HCT116 (cell line): ENCODE results near the gene CNMD. TPM values are rescaled to one million over a fixed set of nuclear protein-coding genes. Genes with fewer than 3 reads are reported as not detected.

Source experiments
- ATAC-seq: fragments of 200-7000 bp; cut with Tn5 transposase; 2 replicates; pipeline ENCODE4 v1.9.1; 2020; ENCODE audit warnings: mild to moderate bottlenecking, moderate library complexity
- BruUV-seq: library from RNA; stranded (reverse); fragments of 400-500 nt; replicated peaks from 2 replicates; lab custom pipeline; 2021; lab: Mats Ljungman, UMichigan
- CTCF ChIA-PET: fragments of 300-600 bp; sonication (Branson Sonifier 250); formaldehyde crosslinking; loops from one replicate; lab custom pipeline; 2021; ENCODE audit warnings: antibody characterized with exemption; lab: Charles Lee
- POLR2A ChIA-PET: fragments of 300-600, 350-600 bp; sonication (Branson Sonifier 250); formaldehyde crosslinking; loops from one replicate; lab custom pipeline; 2021; ENCODE audit warnings: antibody characterized with exemption; lab: Charles Lee
- RAD21 ChIA-PET, 2 experiments: fragments of 300-600 bp; sonication (Branson Sonifier 250); formaldehyde crosslinking; loops; one replicate each; lab custom pipeline; 2023; ENCODE audit warnings: low total read pairs in 2 of 2; ENCODE audit not compliant: uncharacterized antibody in 2 of 2, unreplicated experiment in 2 of 2, low non-redundant PET in 1 of 2; lab: Charles Lee
- DNase-seq: peaks from one replicate; pipeline ENCODE4 v3.0.0-alpha.2; 2010; ENCODE audit warnings: low read depth, low spot score
- H2AFZ ChIP-seq: fragments of 200-600 bp; shearing (Covaris generic), sonication (generic); 2 replicates; pipeline ENCODE4 v1.6.1; 2017; ENCODE audit warnings: low read depth, mixed run types, mixed read lengths, antibody characterized with exemption, low read length; ENCODE audit not compliant: poor library complexity, severe bottlenecking
- H3K27ac ChIP-seq: 2 replicates; pipeline ENCODE4 v1.5.1; 2012; ENCODE audit warnings: low read depth, low read length
- H3K27me3 ChIP-seq: fragments of 200-600 bp; sonication (generic); 2 replicates; pipeline ENCODE4 v1.6.1; 2016; ENCODE audit warnings: mixed run types, low read length, mixed read lengths; ENCODE audit not compliant: insufficient read depth
- H3K36me3 ChIP-seq, 2 experiments: fragments of 200-500 bp in 1 of 2; fragments of 200-600 bp in 1 of 2; sonication (Bioruptor generic) in 1 of 2; sonication (generic) in 1 of 2; 2 replicates each; pipeline versions ENCODE4 v1.5.1 to v1.6.1; 2014 to 2016; ENCODE audit warnings: low read length in 2 of 2, inconsistent platforms in 1 of 2, mixed read lengths in 1 of 2, mixed run types in 1 of 2; ENCODE audit not compliant: insufficient read depth in 2 of 2, control insufficient read depth in 1 of 2
- H3K4me1 ChIP-seq, 2 experiments: fragments of 200-600 bp in 1 of 2; sonication (generic) in 1 of 2; 2 replicates each; pipeline versions ENCODE4 v1.5.1 to v1.6.1; 2012 to 2017; ENCODE audit warnings: low read length in 2 of 2, inconsistent platforms in 1 of 2, mild to moderate bottlenecking in 1 of 2, mixed read lengths in 1 of 2, mixed run types in 1 of 2, moderate library complexity in 1 of 2; ENCODE audit not compliant: insufficient read depth in 2 of 2, control insufficient read depth in 1 of 2
- H3K4me2 ChIP-seq: fragments of 200-600 bp; sonication (generic); 2 replicates; pipeline ENCODE4 v1.6.1; 2017; ENCODE audit warnings: mixed run types, low read length, mixed read lengths
- H3K4me3 ChIP-seq, 2 experiments: fragments of 200-600 bp in 1 of 2; sonication (generic) in 1 of 2; replicated peaks in 1 of 2; 2 replicates each; pipeline ENCODE4 v1.5.1; 2011 to 2016; ENCODE audit warnings: low read length in 2 of 2, control low read depth in 1 of 2, low read depth in 1 of 2, mild to moderate bottlenecking in 1 of 2, mixed read lengths in 1 of 2, mixed run types in 1 of 2
- H3K79me2 ChIP-seq: fragments of 200-600 bp; sonication (generic); 2 replicates; pipeline ENCODE4 v1.6.1; 2017; ENCODE audit warnings: mild to moderate bottlenecking, mixed run types, low read length, moderate library complexity, mixed read lengths; ENCODE audit not compliant: insufficient read depth
- H3K9ac ChIP-seq: fragments of 200-600 bp; sonication (generic); 2 replicates; pipeline ENCODE4 v1.6.1; 2016; ENCODE audit warnings: low read length, mixed read lengths
- H3K9me2 ChIP-seq: fragments of 200-600 bp; sonication (generic), shearing (Covaris generic); 2 replicates; pipeline ENCODE4 v1.6.1; 2017; ENCODE audit warnings: mixed run types, mild to moderate bottlenecking, moderate library complexity; ENCODE audit not compliant: insufficient read depth
- H3K9me3 ChIP-seq, 2 experiments: fragments of 200-500 bp in 1 of 2; fragments of 200-600 bp in 1 of 2; sonication (Bioruptor generic) in 1 of 2; sonication (generic) in 1 of 2; 2 replicates each; pipeline ENCODE4 v1.6.1; 2014 to 2017; ENCODE audit warnings: low read length in 2 of 2, mixed read lengths in 2 of 2, inconsistent platforms in 1 of 2, low read depth in 1 of 2, mild to moderate bottlenecking in 1 of 2, mixed run types in 1 of 2, moderate library complexity in 1 of 2; ENCODE audit not compliant: control insufficient read depth in 1 of 2, insufficient read depth in 1 of 2
- H4K20me1 ChIP-seq: fragments of 200-600 bp; sonication (generic), shearing (Covaris generic); 2 replicates; pipeline ENCODE4 v1.6.1; 2017; ENCODE audit warnings: mixed run types, mild to moderate bottlenecking, moderate library complexity; ENCODE audit not compliant: insufficient read depth
- ATF3 ChIP-seq: IDR thresholded peaks from 2 replicates; pipeline ENCODE4 v1.6.1; 2012
- CEBPB ChIP-seq: IDR thresholded peaks from 2 replicates; pipeline ENCODE4 v1.6.1; 2012; ENCODE audit warnings: low read depth
- EGR1 ChIP-seq: IDR thresholded peaks from 2 replicates; pipeline ENCODE4 v1.6.1; 2012; ENCODE audit warnings: low read depth
- FOSL1 ChIP-seq: IDR thresholded peaks from 2 replicates; pipeline ENCODE4 v1.6.1; 2012; ENCODE audit warnings: low read depth
- MAX ChIP-seq: IDR thresholded peaks from 2 replicates; pipeline ENCODE4 v1.6.1; 2012
- POLR2A ChIP-seq: IDR thresholded peaks from 2 replicates; pipeline ENCODE4 v1.7.0; 2011; ENCODE audit warnings: borderline replicate concordance; ENCODE audit not compliant: insufficient read depth, insufficient read length; ENCODE audit errors: extremely low read depth
- POLR2AphosphoS5 ChIP-seq: IDR thresholded peaks from 2 replicates; pipeline ENCODE4 v1.6.1; 2011; ENCODE audit warnings: mild to moderate bottlenecking, low read depth, low read length, moderate library complexity
- RAD21 ChIP-seq: IDR thresholded peaks from 2 replicates; pipeline ENCODE4 v1.6.1; 2012; ENCODE audit warnings: low read depth, mild to moderate bottlenecking
- SP1 ChIP-seq: IDR thresholded peaks from 2 replicates; pipeline ENCODE4 v1.6.1; 2012; ENCODE audit warnings: low read depth
- TCF7L2 ChIP-seq: IDR thresholded peaks from 2 replicates; pipeline ENCODE4 v1.7.0; 2011; ENCODE audit warnings: borderline replicate concordance, inconsistent platforms; ENCODE audit not compliant: insufficient read depth, insufficient read length; ENCODE audit errors: extremely low read depth
- YY1 ChIP-seq: IDR thresholded peaks from 2 replicates; pipeline ENCODE4 v1.6.1; 2011; ENCODE audit warnings: low read length, low read depth, moderate library complexity, mild to moderate bottlenecking; ENCODE audit not compliant: insufficient replicate concordance; ENCODE audit errors: extremely low read depth
- ZBTB33 ChIP-seq: IDR thresholded peaks from 2 replicates; pipeline ENCODE4 v1.6.1; 2011; ENCODE audit warnings: mild to moderate bottlenecking, low read length, moderate library complexity; ENCODE audit not compliant: insufficient replicate concordance; ENCODE audit errors: extremely low read depth
- intact Hi-C: fragments of 100-400 bp; cut with micrococcal nuclease; formaldehyde crosslinking; loops from 2 replicates; pipeline ENCODE4 v1.10.0; 2022
- total RNA-seq: library from RNA; stranded (reverse); gene quantifications from one replicate; pipeline ENCODE4 v1.2.1, GENCODE V29; 2021; ENCODE audit not compliant: unreplicated experiment

Gene CNMD
- total RNA-seq, 1 experiment from 2014 or later = not detected

- peak; percentile 58 for ATAC-seq
- RAD21 ChIA-PET = no interaction called here
- TF ChIP-seq EGR1 (no peak), ZBTB33 (no peak), POLR2A (no peak), CEBPB (no peak), POLR2AphosphoS5 (no peak), TCF7L2 (no peak), YY1 (no peak), ATF3 (no peak), MAX (no peak), FOSL1 (no peak), SP1 (no peak), RAD21 (no peak)
- TF ChIP-seq, all 23 proteins: peak for 0
- no peaks in the 10 kb centered on the region for H4K20me1 ChIP-seq
- ChIA-PET CTCF (interaction anchor here (1.0 kb wide), 1 partner anchor 122 kb away, joined by 3 read pairs; no protein-coding TSS in a partner anchor), POLR2A (no interaction called here)
- peak overlapping the region; percentile 36 for H3K4me2 ChIP-seq
- peak overlapping the region; percentile 22 for H2AFZ ChIP-seq
- H3K79me2 ChIP-seq = no peaks in the 10 kb centered on the region
- H3K4me1 ChIP-seq = peaks cover 13 to 31% of the 10 kb centered on the region in 2 experiments; a peak in 3 of 4 replicates
- DNase-seq = no peak
- no peak overlapping the region for H3K4me3 ChIP-seq
- BruUV-seq = no TSS peak
- no peaks in the 10 kb centered on the region for H3K9me3 ChIP-seq
- peak overlapping the region; percentile 33; the same call in 1 of the 2 replicates for H3K27ac ChIP-seq
- no peaks in the 10 kb centered on the region for H3K9me2 ChIP-seq
- no peak overlapping the region for H3K9ac ChIP-seq
- no peaks in the 10 kb centered on the region for H3K36me3 ChIP-seq
- H3K27me3 ChIP-seq = no peaks in the 10 kb centered on the region
- intact Hi-C loops = no loop called here
These were observed 47.6 kb upstream of the CNMD start for GRCh38 chr13:52787235-52787634.
